ENCODE data around the gene CDC7. TPM values are rescaled to one million over a fixed set of nuclear protein-coding genes. Genes with fewer than 3 reads are reported as not detected.

The CDC7 gene
- polyA plus RNA-seq, 1 of the 3 experiments (the other 2 are of a cell fraction): 2.6 TPM

DNA sequence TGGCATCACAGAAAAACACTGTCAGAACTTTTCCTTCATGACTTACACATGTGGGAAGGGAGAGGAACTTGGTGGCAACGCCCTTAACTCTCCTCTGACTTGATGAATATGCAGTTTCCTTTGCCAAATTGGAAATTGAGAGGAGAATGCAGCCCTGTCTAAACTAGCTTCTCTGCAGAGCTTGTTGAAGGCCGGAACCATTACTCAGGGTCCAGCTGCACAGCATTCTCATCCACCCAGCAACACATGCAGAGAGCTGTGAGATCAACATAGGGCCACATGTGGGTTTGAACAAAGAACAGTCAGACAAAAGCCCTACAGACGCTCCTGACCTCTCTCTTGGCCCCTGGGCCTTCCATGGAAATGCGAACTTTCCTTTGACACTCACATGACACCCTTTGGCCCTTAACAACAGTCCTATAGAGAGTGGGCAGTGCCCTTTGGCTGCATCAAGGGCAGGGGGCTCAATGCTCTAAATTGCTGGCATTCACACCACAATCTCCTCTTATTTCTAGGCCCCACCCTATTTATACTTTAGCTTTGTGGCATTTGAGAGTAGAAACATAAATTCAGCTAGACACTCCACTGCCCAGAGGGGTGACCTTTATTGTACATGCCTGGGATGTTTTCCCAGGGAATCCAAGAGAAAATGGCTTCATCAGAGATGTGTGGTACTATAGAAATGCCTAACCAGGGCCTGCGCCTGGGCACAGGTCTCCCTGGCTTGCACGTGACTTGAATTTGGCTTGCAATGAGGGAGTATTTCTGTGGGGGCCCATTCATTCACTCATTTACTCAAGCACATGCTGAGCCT, 64.4 kb downstream of the CDC7 start (continued):
- TF ChIP-seq, protein P1, sequence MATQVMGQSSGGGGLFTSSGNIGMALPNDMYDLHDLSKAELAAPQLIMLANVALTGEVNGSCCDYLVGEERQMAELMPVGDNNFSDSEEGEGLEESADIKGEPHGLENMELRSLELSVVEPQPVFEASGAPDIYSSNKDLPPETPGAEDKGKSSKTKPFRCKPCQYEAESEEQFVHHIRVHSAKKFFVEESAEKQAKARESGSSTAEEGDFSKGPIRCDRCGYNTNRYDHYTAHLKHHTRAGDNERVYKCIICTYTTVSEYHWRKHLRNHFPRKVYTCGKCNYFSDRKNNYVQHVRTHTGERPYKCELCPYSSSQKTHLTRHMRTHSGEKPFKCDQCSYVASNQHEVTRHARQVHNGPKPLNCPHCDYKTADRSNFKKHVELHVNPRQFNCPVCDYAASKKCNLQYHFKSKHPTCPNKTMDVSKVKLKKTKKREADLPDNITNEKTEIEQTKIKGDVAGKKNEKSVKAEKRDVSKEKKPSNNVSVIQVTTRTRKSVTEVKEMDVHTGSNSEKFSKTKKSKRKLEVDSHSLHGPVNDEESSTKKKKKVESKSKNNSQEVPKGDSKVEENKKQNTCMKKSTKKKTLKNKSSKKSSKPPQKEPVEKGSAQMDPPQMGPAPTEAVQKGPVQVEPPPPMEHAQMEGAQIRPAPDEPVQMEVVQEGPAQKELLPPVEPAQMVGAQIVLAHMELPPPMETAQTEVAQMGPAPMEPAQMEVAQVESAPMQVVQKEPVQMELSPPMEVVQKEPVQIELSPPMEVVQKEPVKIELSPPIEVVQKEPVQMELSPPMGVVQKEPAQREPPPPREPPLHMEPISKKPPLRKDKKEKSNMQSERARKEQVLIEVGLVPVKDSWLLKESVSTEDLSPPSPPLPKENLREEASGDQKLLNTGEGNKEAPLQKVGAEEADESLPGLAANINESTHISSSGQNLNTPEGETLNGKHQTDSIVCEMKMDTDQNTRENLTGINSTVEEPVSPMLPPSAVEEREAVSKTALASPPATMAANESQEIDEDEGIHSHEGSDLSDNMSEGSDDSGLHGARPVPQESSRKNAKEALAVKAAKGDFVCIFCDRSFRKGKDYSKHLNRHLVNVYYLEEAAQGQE (IDR thresholded peaks at IDR 0.05; ENCODE audit: low read depth, low read length): no peak
- no peak for TF ChIP-seq RXRA (IDR thresholded peaks at IDR 0.05; ENCODE audit: borderline replicate concordance, low read depth)
- TF ChIP-seq, protein P2, sequence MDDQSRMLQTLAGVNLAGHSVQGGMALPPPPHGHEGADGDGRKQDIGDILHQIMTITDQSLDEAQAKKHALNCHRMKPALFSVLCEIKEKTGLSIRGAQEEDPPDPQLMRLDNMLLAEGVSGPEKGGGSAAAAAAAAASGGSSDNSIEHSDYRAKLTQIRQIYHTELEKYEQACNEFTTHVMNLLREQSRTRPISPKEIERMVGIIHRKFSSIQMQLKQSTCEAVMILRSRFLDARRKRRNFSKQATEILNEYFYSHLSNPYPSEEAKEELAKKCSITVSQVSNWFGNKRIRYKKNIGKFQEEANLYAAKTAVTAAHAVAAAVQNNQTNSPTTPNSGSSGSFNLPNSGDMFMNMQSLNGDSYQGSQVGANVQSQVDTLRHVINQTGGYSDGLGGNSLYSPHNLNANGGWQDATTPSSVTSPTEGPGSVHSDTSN (IDR thresholded peaks at IDR 0.05): no peak
- no peak for TF ChIP-seq FOXJ3 (CRISPR knock-in tag; IDR thresholded peaks at IDR 0.05)

DNA sequence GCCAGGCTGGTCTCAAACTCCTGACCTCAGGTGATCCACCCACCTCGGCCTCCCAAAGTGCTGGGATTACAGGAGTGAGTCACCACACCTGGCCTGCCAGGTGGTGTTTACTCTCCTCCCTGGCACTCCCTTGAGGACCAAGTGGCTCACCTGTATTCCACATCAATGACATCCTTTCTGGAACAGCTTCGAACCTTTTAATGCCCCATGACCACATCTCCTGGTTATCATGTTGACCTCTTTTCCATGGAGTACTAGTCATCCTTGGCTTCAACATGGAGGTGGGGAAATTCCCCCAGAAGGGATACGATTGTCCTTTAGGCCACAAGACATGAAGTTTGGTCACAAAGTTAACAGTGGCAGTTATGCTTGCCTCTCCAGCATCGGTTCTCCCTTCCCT, 66.9 kb downstream of the CDC7 start:
- POLR2A ChIA-PET: no interaction called here
- no peak overlapping the region for H2AFZ ChIP-seq (ENCODE audit: low read depth)
- H3K9ac ChIP-seq: no peak overlapping the region
- no peak overlapping the region for H3K27ac ChIP-seq (ENCODE audit: low read depth in 2 of 2, low read length in 1 of 2)
- no peak for TF ChIP-seq YY1 (IDR thresholded peaks at IDR 0.05; ENCODE audit: low read depth)
- no peak for TF ChIP-seq GABPA (IDR thresholded peaks at IDR 0.05; ENCODE audit: low read depth)
- TF ChIP-seq FOSL2 (IDR thresholded peaks at IDR 0.05; ENCODE audit: borderline replicate concordance, low read depth): no peak
- TF ChIP-seq GATA2 (CRISPR knock-in tag; IDR thresholded peaks at IDR 0.05): no peak
- TF ChIP-seq, protein P3, sequence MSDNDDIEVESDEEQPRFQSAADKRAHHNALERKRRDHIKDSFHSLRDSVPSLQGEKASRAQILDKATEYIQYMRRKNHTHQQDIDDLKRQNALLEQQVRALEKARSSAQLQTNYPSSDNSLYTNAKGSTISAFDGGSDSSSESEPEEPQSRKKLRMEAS (IDR thresholded peaks at IDR 0.05; ENCODE audit: low read depth): no peak
- TF ChIP-seq POLR2AphosphoS5 (IDR thresholded peaks at IDR 0.05; ENCODE audit: low read depth, low read length): no peak
- TF ChIP-seq, protein P4, sequence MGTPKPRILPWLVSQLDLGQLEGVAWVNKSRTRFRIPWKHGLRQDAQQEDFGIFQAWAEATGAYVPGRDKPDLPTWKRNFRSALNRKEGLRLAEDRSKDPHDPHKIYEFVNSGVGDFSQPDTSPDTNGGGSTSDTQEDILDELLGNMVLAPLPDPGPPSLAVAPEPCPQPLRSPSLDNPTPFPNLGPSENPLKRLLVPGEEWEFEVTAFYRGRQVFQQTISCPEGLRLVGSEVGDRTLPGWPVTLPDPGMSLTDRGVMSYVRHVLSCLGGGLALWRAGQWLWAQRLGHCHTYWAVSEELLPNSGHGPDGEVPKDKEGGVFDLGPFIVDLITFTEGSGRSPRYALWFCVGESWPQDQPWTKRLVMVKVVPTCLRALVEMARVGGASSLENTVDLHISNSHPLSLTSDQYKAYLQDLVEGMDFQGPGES (IDR thresholded peaks at IDR 0.05; ENCODE audit: low read depth, low read length): no peak
- TF ChIP-seq, protein P5, sequence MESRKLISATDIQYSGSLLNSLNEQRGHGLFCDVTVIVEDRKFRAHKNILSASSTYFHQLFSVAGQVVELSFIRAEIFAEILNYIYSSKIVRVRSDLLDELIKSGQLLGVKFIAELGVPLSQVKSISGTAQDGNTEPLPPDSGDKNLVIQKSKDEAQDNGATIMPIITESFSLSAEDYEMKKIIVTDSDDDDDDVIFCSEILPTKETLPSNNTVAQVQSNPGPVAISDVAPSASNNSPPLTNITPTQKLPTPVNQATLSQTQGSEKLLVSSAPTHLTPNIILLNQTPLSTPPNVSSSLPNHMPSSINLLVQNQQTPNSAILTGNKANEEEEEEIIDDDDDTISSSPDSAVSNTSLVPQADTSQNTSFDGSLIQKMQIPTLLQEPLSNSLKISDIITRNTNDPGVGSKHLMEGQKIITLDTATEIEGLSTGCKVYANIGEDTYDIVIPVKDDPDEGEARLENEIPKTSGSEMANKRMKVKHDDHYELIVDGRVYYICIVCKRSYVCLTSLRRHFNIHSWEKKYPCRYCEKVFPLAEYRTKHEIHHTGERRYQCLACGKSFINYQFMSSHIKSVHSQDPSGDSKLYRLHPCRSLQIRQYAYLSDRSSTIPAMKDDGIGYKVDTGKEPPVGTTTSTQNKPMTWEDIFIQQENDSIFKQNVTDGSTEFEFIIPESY (IDR thresholded peaks at IDR 0.05; ENCODE audit: borderline replicate concordance, low read depth): no peak
- TF ChIP-seq MEF2A (IDR thresholded peaks at IDR 0.05; ENCODE audit: borderline replicate concordance, low read depth): no peak
- TF ChIP-seq FOXJ3 (CRISPR knock-in tag; IDR thresholded peaks at IDR 0.05): no peak
- no peak for TF ChIP-seq JUND (IDR thresholded peaks at IDR 0.05)
- TF ChIP-seq RXRA (IDR thresholded peaks at IDR 0.05; ENCODE audit: borderline replicate concordance, low read depth): no peak
- TF ChIP-seq NRF1 (IDR thresholded peaks at IDR 0.05; ENCODE audit: low read depth, low read length): no peak
- TF ChIP-seq, protein P6, sequence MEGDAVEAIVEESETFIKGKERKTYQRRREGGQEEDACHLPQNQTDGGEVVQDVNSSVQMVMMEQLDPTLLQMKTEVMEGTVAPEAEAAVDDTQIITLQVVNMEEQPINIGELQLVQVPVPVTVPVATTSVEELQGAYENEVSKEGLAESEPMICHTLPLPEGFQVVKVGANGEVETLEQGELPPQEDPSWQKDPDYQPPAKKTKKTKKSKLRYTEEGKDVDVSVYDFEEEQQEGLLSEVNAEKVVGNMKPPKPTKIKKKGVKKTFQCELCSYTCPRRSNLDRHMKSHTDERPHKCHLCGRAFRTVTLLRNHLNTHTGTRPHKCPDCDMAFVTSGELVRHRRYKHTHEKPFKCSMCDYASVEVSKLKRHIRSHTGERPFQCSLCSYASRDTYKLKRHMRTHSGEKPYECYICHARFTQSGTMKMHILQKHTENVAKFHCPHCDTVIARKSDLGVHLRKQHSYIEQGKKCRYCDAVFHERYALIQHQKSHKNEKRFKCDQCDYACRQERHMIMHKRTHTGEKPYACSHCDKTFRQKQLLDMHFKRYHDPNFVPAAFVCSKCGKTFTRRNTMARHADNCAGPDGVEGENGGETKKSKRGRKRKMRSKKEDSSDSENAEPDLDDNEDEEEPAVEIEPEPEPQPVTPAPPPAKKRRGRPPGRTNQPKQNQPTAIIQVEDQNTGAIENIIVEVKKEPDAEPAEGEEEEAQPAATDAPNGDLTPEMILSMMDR (IDR thresholded peaks at IDR 0.05): no peak
- H3K79me2 ChIP-seq (ENCODE audit: insufficient read depth): no peaks in the 10 kb centered on the region
- H3K36me3 ChIP-seq (replicated peaks in 1 of 2; ENCODE audit: control insufficient read depth in 1 of 2, insufficient read depth in 2 of 2, low read length in 1 of 2): no peaks in the 10 kb centered on the region
- 17% methylated on average over 4 of the region's 4 CpGs for WGBS (ENCODE audit: low lambda C conversion rate)
- no peaks in the 10 kb centered on the region for H3F3A ChIP-seq (replicated peaks; ENCODE audit: insufficient read depth)
- no peaks in the 10 kb centered on the region for H3K27me3 ChIP-seq (ENCODE audit: insufficient read depth)
- H3K9me3 ChIP-seq: no peaks in the 10 kb centered on the region
- no peak overlapping the region for H3K4me3 ChIP-seq (ENCODE audit: low read depth in 2 of 2, low read length in 1 of 2)
- H4K20me1 ChIP-seq (ENCODE audit: insufficient read depth): no peaks in the 10 kb centered on the region
- H3K9me2 ChIP-seq: no peaks in the 10 kb centered on the region
- CTCF ChIA-PET: no interaction called here
- DNase-seq: no peak
- H3K4me2 ChIP-seq: no peak overlapping the region
- H3K4me1 ChIP-seq (ENCODE audit: control insufficient read depth in 1 of 2, insufficient read depth in 2 of 2, low read depth in 1 of 2, low read length in 1 of 2): no peaks in the 10 kb centered on the region

Measured in SK-N-SH (cell line).